ENCODE results near the gene DPYSL4.

DNA sequence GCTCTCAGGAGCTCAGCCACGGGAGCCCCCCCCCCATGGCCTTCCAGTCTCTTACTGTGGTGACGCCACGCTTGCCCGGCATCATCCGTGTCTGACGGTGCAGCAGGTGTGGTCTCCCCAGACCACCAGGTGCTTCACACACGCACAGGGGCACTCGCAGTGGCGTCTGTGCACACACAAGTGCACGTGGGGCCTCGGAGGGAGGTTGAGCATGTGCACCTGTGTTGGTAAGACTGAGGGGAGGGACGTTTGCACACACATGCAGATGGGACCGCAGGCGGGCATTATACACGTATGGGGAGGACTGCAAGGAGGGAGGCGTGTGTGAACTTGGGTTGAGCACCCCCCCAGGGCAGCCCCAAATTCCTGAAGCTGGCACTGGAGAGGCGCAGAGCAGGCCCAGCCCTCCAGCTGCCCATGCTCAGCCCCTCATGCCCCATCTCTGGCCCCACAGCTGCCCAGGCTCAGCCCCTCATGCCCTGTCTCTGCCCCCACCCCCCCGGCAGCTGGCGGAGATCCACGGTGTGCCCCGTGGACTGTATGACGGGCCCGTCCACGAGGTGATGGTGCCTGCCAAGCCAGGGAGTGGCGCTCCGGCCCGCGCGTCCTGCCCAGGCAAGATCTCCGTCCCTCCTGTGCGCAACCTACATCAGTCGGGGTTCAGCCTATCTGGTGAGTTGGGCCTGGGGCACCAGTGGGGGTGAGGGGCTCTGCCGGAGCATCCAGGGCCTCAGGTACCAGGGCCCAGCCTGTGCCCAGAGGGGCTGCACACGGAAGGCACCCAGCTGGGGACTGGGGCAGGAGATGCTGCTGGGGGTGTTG is 16.7 kb downstream of the DPYSL4 start:
- TF ChIP-seq FOS (IDR thresholded peaks at IDR 0.05; ENCODE audit: low read depth, low read length) (no peak), POLR2A (IDR thresholded peaks at IDR 0.05; ENCODE audit: low read depth, low read length) (no peak), RCOR1 (IDR thresholded peaks at IDR 0.05; ENCODE audit: insufficient replicate concordance, low read length) (no peak)
- TF ChIP-seq, protein P1, sequence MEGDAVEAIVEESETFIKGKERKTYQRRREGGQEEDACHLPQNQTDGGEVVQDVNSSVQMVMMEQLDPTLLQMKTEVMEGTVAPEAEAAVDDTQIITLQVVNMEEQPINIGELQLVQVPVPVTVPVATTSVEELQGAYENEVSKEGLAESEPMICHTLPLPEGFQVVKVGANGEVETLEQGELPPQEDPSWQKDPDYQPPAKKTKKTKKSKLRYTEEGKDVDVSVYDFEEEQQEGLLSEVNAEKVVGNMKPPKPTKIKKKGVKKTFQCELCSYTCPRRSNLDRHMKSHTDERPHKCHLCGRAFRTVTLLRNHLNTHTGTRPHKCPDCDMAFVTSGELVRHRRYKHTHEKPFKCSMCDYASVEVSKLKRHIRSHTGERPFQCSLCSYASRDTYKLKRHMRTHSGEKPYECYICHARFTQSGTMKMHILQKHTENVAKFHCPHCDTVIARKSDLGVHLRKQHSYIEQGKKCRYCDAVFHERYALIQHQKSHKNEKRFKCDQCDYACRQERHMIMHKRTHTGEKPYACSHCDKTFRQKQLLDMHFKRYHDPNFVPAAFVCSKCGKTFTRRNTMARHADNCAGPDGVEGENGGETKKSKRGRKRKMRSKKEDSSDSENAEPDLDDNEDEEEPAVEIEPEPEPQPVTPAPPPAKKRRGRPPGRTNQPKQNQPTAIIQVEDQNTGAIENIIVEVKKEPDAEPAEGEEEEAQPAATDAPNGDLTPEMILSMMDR (conservative IDR thresholded peaks at IDR 0.05; ENCODE audit: low read depth, low read length) = no peak

Measured in IMR-90 (cell line).